Measurements from ENCODE around the gene GBP7. TPM values are rescaled to one million over a fixed set of nuclear protein-coding genes. Genes with fewer than 3 reads are reported as not detected.
A peak's percentile ranks its signal among the peaks of the same experiment; 100 is the strongest.
"Not testable (repeated sequence)": the region's sequence is repeated elsewhere in the genome, so short reads cannot be mapped to it uniquely, and the experiment has no call there.

GBP7 gene
- total RNA-seq, 2 donors from 2014 or later, result not detected

DNA sequence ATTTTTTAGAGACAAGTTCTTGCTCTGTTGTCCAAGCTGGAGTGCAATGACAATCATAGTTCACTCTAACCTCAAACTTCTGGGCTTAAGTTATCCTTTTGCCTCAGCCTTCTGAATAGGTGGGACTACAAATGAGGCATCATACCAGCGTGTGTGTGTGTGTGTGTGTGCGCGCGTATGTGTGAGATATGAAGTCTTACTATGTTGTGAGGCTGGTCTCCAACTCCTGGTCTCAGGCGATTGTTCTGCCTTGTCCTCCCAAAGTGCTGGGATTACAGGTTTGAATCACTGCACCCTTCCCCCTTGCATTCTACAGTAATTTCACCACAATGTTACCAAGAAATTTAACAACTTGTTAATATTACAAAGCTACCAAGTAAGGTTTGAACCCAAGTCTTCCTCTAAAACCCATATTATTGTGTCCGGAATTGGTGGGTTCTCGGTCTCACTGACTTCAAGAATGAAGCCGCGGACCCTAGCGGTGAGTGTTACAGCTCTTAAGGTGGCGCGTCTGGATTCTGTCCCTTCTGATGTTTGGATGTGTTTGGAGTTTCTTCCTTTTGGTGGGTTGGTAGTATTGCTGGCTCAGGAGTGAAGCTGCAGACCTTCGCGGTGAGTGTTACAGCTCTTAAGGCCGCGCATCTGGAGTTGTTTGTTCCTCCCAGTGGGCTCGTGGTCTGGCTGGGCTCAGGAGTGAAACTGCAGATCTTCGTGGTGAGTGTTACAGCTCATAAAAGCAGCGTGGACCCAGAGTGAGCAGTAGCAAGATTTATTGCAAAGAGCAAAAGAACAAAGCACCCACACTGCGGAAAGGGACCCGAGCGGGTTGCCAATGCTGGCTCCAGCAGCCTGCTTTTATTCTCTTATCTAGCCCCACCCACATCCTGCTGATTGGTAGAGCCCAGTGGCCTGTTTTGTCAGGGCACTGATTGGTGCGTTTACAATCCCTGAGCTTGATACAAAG is 48.9 kb downstream of the GBP7 start:
- peak; percentile 73 for DNase-seq (ENCODE audit: low spot score)
- intact Hi-C loops (cut with DNase I), result not testable (repeated sequence)

- intact Hi-C loops (cut with DNase I), result no loop called here
- DNase-seq (ENCODE audit: low spot score), result peak; percentile 48
These were observed 49.8 kb downstream of the GBP7 start, which contains the start of gene GBP2 for GRCh38 chr1:89125913-89126580. GBP2 (minus strand) TSS chr1:89126114; CDS start chr1:89121966, 4,148 bp downstream.

DNA sequence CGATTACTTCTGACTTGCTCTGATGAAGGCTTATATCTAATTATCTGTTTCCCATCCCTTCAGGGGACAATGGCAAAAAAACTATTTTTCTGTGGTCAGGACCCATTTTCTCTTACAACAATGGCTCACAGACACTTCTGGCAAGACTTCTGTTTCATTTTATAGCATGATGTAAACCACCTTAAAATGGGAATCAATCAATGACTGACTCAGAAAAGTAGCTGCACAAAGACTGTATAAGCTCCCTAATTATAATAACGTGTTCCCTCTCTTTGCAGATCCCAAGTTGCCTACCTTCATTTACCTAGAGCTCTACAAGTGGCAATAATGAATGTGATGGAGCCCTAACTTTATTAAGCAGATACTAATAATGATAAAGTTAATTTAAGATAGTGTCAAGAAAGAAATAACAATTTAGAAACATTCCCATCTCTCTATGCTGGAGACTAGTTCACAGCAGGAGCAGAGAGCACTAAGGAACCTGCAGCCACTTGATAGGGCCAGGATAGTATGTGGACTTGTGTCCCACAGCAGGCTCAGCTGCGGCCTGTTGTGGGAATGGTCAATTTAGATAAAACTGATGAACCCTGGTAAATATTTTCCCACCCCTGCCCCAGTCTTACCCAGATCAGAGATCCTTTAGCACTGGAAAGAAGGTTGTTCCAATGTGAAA is 50.4 kb downstream of the GBP7 start:
- intact Hi-C loops (cut with DNase I), result no loop called here
- no peak for DNase-seq (ENCODE audit: low spot score)

DNA sequence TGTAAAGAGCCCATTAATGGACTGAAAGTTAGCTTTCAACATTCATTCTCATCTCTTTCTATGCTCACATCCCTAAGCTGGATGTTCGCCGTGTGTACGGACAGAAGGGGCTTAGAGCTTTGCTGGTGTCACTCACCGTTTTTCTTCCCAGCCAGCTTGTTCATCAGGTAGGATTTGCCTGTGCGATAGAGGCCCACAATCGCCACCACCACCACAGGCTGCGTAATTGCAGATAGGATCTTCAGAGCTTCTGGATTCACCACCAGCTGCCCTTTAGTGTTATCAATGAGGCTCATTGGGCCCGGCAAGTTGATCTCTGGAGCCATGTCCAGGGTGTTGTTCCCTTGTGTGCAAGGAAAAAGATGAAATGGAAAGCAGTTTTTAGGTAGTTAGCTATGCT is 54.2 kb downstream of the GBP7 start:
- no peak for DNase-seq (ENCODE audit: low spot score)
- intact Hi-C loops (cut with DNase I), result no loop called here

GRCh38 chr1:89114662-89115061 is 61.1 kb downstream of the GBP7 start:
- no peak for DNase-seq (ENCODE audit: low spot score)
- intact Hi-C loops (cut with DNase I), result no loop called here

GRCh38 chr1:89112871-89113613 is 62.8 kb downstream of the GBP7 start:
- DNase-seq (ENCODE audit: low spot score), result no peak
- intact Hi-C loops (cut with DNase I), result no loop called here

GRCh38 chr1:89104687-89105086 is 71.1 kb downstream of the GBP7 start:
- intact Hi-C loops (cut with DNase I), result no loop called here
- peak; percentile 74 for DNase-seq (ENCODE audit: low spot score)

- no peak for DNase-seq (ENCODE audit: low spot score)
- intact Hi-C loops (cut with DNase I), result no loop called here
These were observed 71.7 kb downstream of the GBP7 start for GRCh38 chr1:89104147-89104546.

DNA sequence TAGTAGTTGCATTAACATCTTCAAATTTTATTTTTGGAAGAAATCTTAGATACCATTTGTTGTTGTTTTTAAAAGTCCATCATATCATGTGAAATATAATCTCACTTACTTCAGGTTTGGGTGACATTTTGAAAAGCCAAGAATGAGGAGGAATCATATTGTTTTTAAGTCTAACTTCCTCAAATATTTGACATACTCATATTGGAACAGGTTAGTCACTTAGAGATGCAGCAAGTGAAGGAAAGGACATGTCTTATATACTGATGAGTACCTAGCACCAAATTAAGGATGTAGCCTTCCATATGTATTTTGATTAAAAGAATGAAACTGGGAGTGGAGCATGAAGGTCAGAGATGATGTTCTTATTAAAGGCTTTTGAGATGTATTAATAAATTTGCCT is 73.8 kb downstream of the GBP7 start:
- intact Hi-C loops (cut with DNase I), result no loop called here
- DNase-seq (ENCODE audit: low spot score), result no peak

- no peak for DNase-seq (ENCODE audit: low spot score)
- intact Hi-C loops (cut with DNase I), result no loop called here
These were observed 75.4 kb downstream of the GBP7 start for GRCh38 chr1:89100412-89100811.

GRCh38 chr1:89098857-89099256 is 76.9 kb downstream of the GBP7 start:
- DNase-seq (ENCODE audit: low spot score), result no peak
- intact Hi-C loops (cut with DNase I), result no loop called here

DNA sequence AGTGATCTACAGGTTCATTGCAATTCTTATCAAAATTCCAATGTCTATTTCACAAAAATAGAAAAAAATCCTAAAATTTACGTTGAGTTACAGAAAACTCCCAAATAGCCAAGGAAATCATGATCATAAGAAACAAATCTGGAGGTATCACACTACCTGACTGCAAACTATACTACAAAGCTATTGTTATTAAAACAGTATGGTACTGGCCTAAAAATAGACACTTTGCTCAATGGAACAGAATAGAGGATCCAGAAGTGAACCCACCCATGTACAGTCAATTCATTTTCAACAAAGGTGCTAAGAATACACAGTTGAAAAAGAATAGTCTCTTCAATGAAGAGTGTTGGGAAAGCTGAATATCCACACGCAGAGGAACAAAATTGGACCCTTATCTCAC is 80.1 kb downstream of the GBP7 start:
- no peak for DNase-seq (ENCODE audit: low spot score)
- intact Hi-C loops (cut with DNase I), result no loop called here

- DNase-seq (ENCODE audit: low spot score), result no peak
- intact Hi-C loops (cut with DNase I), result loop anchor here (2.0 to 5.0 kb wide), 2 partner anchors 47 to 267 kb away; no protein-coding TSS in a partner anchor
These were observed 85.8 kb downstream of the GBP7 start for GRCh38 chr1:89089962-89090361.

GRCh38 chr1:89088572-89088971 is 87.2 kb downstream of the GBP7 start:
- no peak for DNase-seq (ENCODE audit: low spot score)
- intact Hi-C loops (cut with DNase I), result loop anchor here in 1 of 2 donors (5.0 kb wide), 1 partner anchor 269 kb away; no protein-coding TSS in a partner anchor

DNA sequence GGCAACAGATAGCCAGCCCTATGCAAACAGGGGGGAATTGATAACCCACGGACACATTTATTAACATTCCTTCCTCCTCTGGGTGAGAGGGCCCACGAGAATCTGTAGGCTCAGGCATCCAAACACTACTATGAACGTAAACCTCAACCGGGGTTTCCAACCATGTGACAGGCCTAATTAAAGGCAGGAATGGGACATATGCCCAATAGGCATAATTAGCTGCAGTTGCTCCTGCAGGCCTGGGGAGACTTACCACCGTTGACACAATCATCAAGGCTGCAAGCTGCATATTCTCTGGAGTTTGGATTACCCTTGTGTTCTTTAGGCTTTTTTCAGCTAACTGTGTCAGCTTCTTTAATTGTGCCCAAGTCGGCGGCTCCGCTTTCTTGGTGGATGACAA is 88.6 kb downstream of the GBP7 start:
- intact Hi-C loops (cut with DNase I), result loop anchor here in 1 of 2 donors (5.0 kb wide), 1 partner anchor 270 kb away; no protein-coding TSS in a partner anchor

DNA sequence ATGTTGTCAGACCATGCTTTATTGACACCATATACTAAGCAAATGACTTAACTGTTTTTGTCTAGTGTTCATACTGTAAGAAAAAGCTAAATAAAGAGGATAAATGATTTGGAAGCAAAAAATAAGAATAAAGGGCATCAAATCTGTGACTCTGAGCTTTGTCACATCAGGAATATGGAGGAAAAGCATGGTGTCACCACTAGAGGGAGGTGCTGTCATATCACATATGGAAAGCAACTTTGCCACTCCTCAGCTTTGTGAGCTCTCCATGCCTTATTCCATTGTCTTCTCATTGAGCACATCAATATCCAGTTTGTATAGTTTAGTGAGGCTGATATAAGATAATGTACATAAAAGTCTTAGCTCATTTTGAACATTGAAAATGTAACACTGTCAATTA is 90.0 kb downstream of the GBP7 start:
- intact Hi-C loops (cut with DNase I), result loop anchor here in 1 of 2 donors (5.0 kb wide), 1 partner anchor 272 kb away; no protein-coding TSS in a partner anchor

More for the DNA sequence above, 88.6 kb downstream of the GBP7 start:
- DNase-seq (ENCODE audit: low spot score), result no peak

More for the DNA sequence above, 90.0 kb downstream of the GBP7 start:
- no peak for DNase-seq (ENCODE audit: low spot score)
